Ureter (tissue), 1 donor: Measurements from ENCODE around the gene KIAA1143. TPM values are rescaled to one million over a fixed set of nuclear protein-coding genes. Genes with fewer than 3 reads are reported as not detected.

Experiments
- total RNA-seq: library from RNA; stranded (reverse); gene quantifications from one replicate; pipeline ENCODE4 v1.2.4, GENCODE V29; 2023
- donor health status: DM: yes; HTN: yes; CAD: no.

The KIAA1143 gene
- total RNA-seq, 1 donor from 2014 or later = 27.4 TPM

Other genes with a start within 250 kb of the KIAA1143 start
- gene ZKSCAN7, start 206.4 kb downstream of the KIAA1143 start, total RNA-seq = 10.8 TPM
- 7.5 TPM for gene ZNF660, start 176.7 kb downstream of the KIAA1143 start, total RNA-seq
- 23.6 TPM for gene ZNF197, start 136.6 kb downstream of the KIAA1143 start, total RNA-seq
- 13.5 TPM for gene ZNF35, start 112.9 kb downstream of the KIAA1143 start, total RNA-seq
- 11.4 TPM for gene ZNF502, start 49.0 kb downstream of the KIAA1143 start, total RNA-seq
- gene ZNF501, start 32.0 kb downstream of the KIAA1143 start, total RNA-seq = 6.3 TPM
- gene KIF15, start 175 bp upstream of the KIAA1143 start, total RNA-seq = 0.83 TPM
- gene TMEM42, start 100.3 kb upstream of the KIAA1143 start, total RNA-seq = 13.1 TPM
- not detected for gene TGM4, start 113.0 kb upstream of the KIAA1143 start, total RNA-seq
- 151 TPM for gene ZDHHC3, start 214.6 kb upstream of the KIAA1143 start, total RNA-seq
- 62.1 TPM for gene EXOSC7, start 214.6 kb upstream of the KIAA1143 start, total RNA-seq